GM23338 (cell line): ENCODE data around the gene UTP20. TPM values are rescaled to one million over a fixed set of nuclear protein-coding genes. Genes with fewer than 3 reads are reported as not detected.
A peak's percentile ranks its signal among the peaks of the same experiment; 100 is the strongest.

Source experiments
- ATAC-seq: fragments of 200-7000 bp; cut with Tn5 transposase; 3 replicates; pipeline ENCODE4 v1.9.1; 2020
- DNase-seq: peaks from one replicate; pipeline ENCODE4 v3.0.0-alpha.2; 2015; ENCODE audit warnings: low spot score
- H2AFZ ChIP-seq: fragments of 200-600 bp; sonication (generic); 2 replicates; pipeline ENCODE4 v1.8.0; 2016; ENCODE audit warnings: antibody characterized with exemption, mild to moderate bottlenecking, moderate library complexity
- H3F3A ChIP-seq: fragments of 200-600 bp; sonication (generic); replicated peaks from 2 replicates; pipeline ENCODE4 v1.8.0; 2017; ENCODE audit warnings: antibody characterized with exemption, mixed run types, low read depth
- H3K27ac ChIP-seq: fragments of 200-600 bp; sonication (generic); 2 replicates; pipeline ENCODE4 v1.6.1; 2016; ENCODE audit warnings: low read depth
- H3K27me3 ChIP-seq: fragments of 200-600 bp; sonication (generic); 2 replicates; pipeline ENCODE4 v1.8.0; 2016; ENCODE audit warnings: mild to moderate bottlenecking, mixed run types, moderate library complexity; ENCODE audit not compliant: insufficient read depth
- H3K36me3 ChIP-seq: fragments of 200-600 bp; sonication (generic); 2 replicates; pipeline ENCODE4 v1.8.0; 2016; ENCODE audit warnings: mild to moderate bottlenecking; ENCODE audit not compliant: insufficient read depth
- H3K4me1 ChIP-seq: fragments of 200-600 bp; sonication (generic); 2 replicates; pipeline ENCODE4 v1.8.0; 2016; ENCODE audit warnings: mild to moderate bottlenecking, moderate library complexity; ENCODE audit not compliant: insufficient read depth
- H3K4me2 ChIP-seq: fragments of 200-600 bp; sonication (generic); 2 replicates; pipeline ENCODE4 v1.7.1; 2017; ENCODE audit warnings: mixed run types
- H3K4me3 ChIP-seq: fragments of 200-600 bp; sonication (generic); 2 replicates; pipeline ENCODE4 v1.6.1; 2016; ENCODE audit warnings: mixed run types
- H3K79me2 ChIP-seq: fragments of 200-600 bp; sonication (generic); replicated peaks from 2 replicates; pipeline ENCODE4 v1.8.0; 2017; ENCODE audit warnings: mild to moderate bottlenecking; ENCODE audit not compliant: insufficient read depth
- H3K9me2 ChIP-seq: fragments of 200-600 bp; sonication (generic); 2 replicates; pipeline ENCODE4 v1.8.0; 2017; ENCODE audit not compliant: insufficient read depth
- H4K20me1 ChIP-seq: fragments of 200-600 bp; sonication (generic); replicated peaks from 2 replicates; pipeline ENCODE4 v1.8.0; 2017; ENCODE audit warnings: mild to moderate bottlenecking; ENCODE audit not compliant: insufficient read depth
- H3K27ac Mint-ChIP-seq: 2 replicates; pipeline ENCODE4 v1.8.0; 2020; ENCODE audit warnings: inconsistent platforms, mild to moderate bottlenecking, moderate library complexity, mixed read lengths
- H3K27me3 Mint-ChIP-seq: 3 replicates; pipeline ENCODE4 v1.8.0; 2022; ENCODE audit warnings: low read depth, mild to moderate bottlenecking, moderate library complexity, mixed read lengths, inconsistent platforms; ENCODE audit not compliant: insufficient read depth, poor library complexity
- H3K36me3 Mint-ChIP-seq: 3 replicates; pipeline ENCODE4 v1.8.0; 2021; ENCODE audit warnings: low read depth, mild to moderate bottlenecking, inconsistent platforms, moderate library complexity, mixed read lengths
- H3K4me1 Mint-ChIP-seq: 3 replicates; pipeline ENCODE4 v1.8.0; 2020; ENCODE audit warnings: mild to moderate bottlenecking, inconsistent platforms, mixed read lengths
- H3K4me3 Mint-ChIP-seq: 3 replicates; pipeline ENCODE4 v1.8.0; 2021; ENCODE audit warnings: moderate library complexity, mild to moderate bottlenecking, inconsistent platforms, mixed read lengths
- H3K9me3 Mint-ChIP-seq: 3 replicates; pipeline ENCODE4 v1.8.0; 2020; ENCODE audit warnings: moderate library complexity, mild to moderate bottlenecking, inconsistent platforms, mixed read lengths
- CREB1 ChIP-seq: fragments of 250-450 bp; sonication (Bioruptor Pico); IDR thresholded peaks from 2 replicates; pipeline ENCODE4 v1.5.0; 2020; ENCODE audit warnings: low read depth, mild to moderate bottlenecking, moderate library complexity
- EZH2 ChIP-seq: fragments of 200-600 bp; sonication (generic); IDR thresholded peaks from one replicate; pipeline ENCODE4 v1.8.0; 2017; ENCODE audit warnings: antibody characterized with exemption, mild to moderate bottlenecking, low read depth; ENCODE audit not compliant: unreplicated experiment
- POLR2AphosphoS5 ChIP-seq: IDR thresholded peaks from 2 replicates; pipeline ENCODE4 v1.6.1; 2016; ENCODE audit warnings: antibody characterized with exemption, low read depth
- REST ChIP-seq: IDR thresholded peaks from one replicate; pipeline ENCODE4 v1.6.1; 2018; ENCODE audit warnings: antibody characterized with exemption; ENCODE audit not compliant: unreplicated experiment
- STAT1 ChIP-seq: IDR thresholded peaks from one replicate; pipeline ENCODE4 v1.6.1; 2016; ENCODE audit warnings: antibody characterized with exemption; ENCODE audit not compliant: unreplicated experiment
- ZNF114 ChIP-seq: fragments of 250-450 bp; sonication (Bioruptor Pico); IDR thresholded peaks from 2 replicates; pipeline ENCODE4 v1.5.0; 2020; ENCODE audit warnings: mild to moderate bottlenecking, moderate library complexity
- ZNF331 ChIP-seq: fragments of 250-450 bp; sonication (Bioruptor Pico); IDR thresholded peaks from 2 replicates; pipeline ENCODE4 v1.5.0; 2020; ENCODE audit warnings: low read depth, mild to moderate bottlenecking, moderate library complexity
- ZNF462 ChIP-seq: fragments of 250-450 bp; sonication (Bioruptor Pico); IDR thresholded peaks from 2 replicates; pipeline ENCODE4 v1.5.0; 2020; ENCODE audit warnings: mild to moderate bottlenecking, moderate library complexity
- polyA plus RNA-seq: library from polyadenylated mRNA; unstranded; fragments of >200 nt; fragmentation: Nextera tagmentation; extraction: Ambion mirVana; gene quantifications from 2 replicates; pipeline ENCODE4 v1.2.1, GENCODE V29; 2016
- total RNA-seq: library from RNA; depleted of rRNA; stranded (reverse); fragments of >200 nt; shearing (Covaris generic); gene quantifications from 2 replicates; pipeline ENCODE4 v1.2.3, GENCODE V29; 2014

UTP20 gene
- total and polyA plus RNA-seq, 2 experiments from 2014 or later: 13.1 to 59.6 TPM

- TF ChIP-seq CREB1 (CRISPR knock-in tag): no peak
- no peak for TF ChIP-seq STAT1
- TF ChIP-seq EZH2: no peak
- no peak for TF ChIP-seq REST
- no peak for TF ChIP-seq ZNF114 (CRISPR knock-in tag)
- no peak for TF ChIP-seq ZNF331 (CRISPR knock-in tag)
- TF ChIP-seq POLR2AphosphoS5: no peak
Measured at GRCh38 chr12:101330631-101331030, 50.7 kb downstream of the UTP20 start.

GRCh38 chr12:101336437-101336836 is 56.5 kb downstream of the UTP20 start:
- peak; percentile 4 for DNase-seq
- Mint-ChIP-seq H3K9me3 (no peaks in the 10 kb centered on the region), H3K4me1 (peaks cover 8% of the 10 kb centered on the region), H3K4me3 (no peak overlapping the region), H3K36me3 (peaks cover 58% of the 10 kb centered on the region), H3K27ac (peak overlapping the region; percentile 34; the same call in 1 of the 2 replicates), H3K27me3 (no peaks in the 10 kb centered on the region)
- no peaks in the 10 kb centered on the region for H3K27me3 ChIP-seq
- H3K4me1 ChIP-seq: peaks cover 4% of the 10 kb centered on the region; the same call in 1 of the 2 replicates
- no peaks in the 10 kb centered on the region for H3F3A ChIP-seq
- no peaks in the 10 kb centered on the region for H3K9me2 ChIP-seq
- 0 out of 2 replicates have a peak overlapping the region, but pooled peaks have one; percentile 30 for H3K27ac ChIP-seq
- peak; percentile 50; the same call in 2 of the 3 replicates for ATAC-seq
- H2AFZ ChIP-seq: no peak overlapping the region
- H3K36me3 ChIP-seq: peaks cover 27% of the 10 kb centered on the region
- no peak overlapping the region for H3K4me3 ChIP-seq
- H3K79me2 ChIP-seq: no peaks in the 10 kb centered on the region
- no peak overlapping the region for H3K4me2 ChIP-seq
- peaks cover 3% of the 10 kb centered on the region for H4K20me1 ChIP-seq
- TF ChIP-seq CREB1 (CRISPR knock-in tag) (no peak), REST (no peak), ZNF462 (CRISPR knock-in tag) (no peak)

More at GRCh38 chr12:101330631-101331030, 50.7 kb downstream of the UTP20 start:
- Mint-ChIP-seq H3K27ac (no peak overlapping the region), H3K27me3 (no peaks in the 10 kb centered on the region), H3K4me1 (peaks cover 5% of the 10 kb centered on the region; the same call in 2 of the 3 replicates), H3K36me3 (peaks cover 73% of the 10 kb centered on the region), H3K9me3 (no peaks in the 10 kb centered on the region), H3K4me3 (no peak overlapping the region)
- H3K4me3 ChIP-seq: no peak overlapping the region
- no peaks in the 10 kb centered on the region for H3K79me2 ChIP-seq
- DNase-seq (no peak), ATAC-seq (no peak)
- H3K9me2 ChIP-seq: no peaks in the 10 kb centered on the region
- H4K20me1 ChIP-seq: 0 out of 2 replicates have a peak, but pooled peaks cover 3% of the 10 kb centered on the region
- no peaks in the 10 kb centered on the region for H3K4me1 ChIP-seq
- H3K27ac ChIP-seq: no peak overlapping the region
- no peaks in the 10 kb centered on the region for H3K27me3 ChIP-seq
- no peak overlapping the region for H2AFZ ChIP-seq
- peaks cover 35% of the 10 kb centered on the region for H3K36me3 ChIP-seq
- no peak overlapping the region for H3K4me2 ChIP-seq
- no peaks in the 10 kb centered on the region for H3F3A ChIP-seq
